Endothelial cell of umbilical vein (primary cell): Measurements from ENCODE around the gene NCK2. TPM values are rescaled to one million over a fixed set of nuclear protein-coding genes. Genes with fewer than 3 reads are reported as not detected.

Source experiments
- BruUV-seq: library from RNA; stranded (reverse); fragments of 400-500 nt; replicated peaks from 2 replicates; lab custom pipeline; 2021; lab: Mats Ljungman, UMichigan
- CTCF ChIA-PET: fragments of 300-600, 350-600 bp; sonication (Branson Sonifier 250); formaldehyde crosslinking; loops from one replicate; lab custom pipeline; 2021; ENCODE audit warnings: antibody characterized with exemption, inconsistent platforms; lab: Charles Lee
- POLR2A ChIA-PET: fragments of 300-600, 350-600 bp; sonication (Branson Sonifier 250); formaldehyde crosslinking; loops from one replicate; lab custom pipeline; 2021; ENCODE audit warnings: antibody characterized with exemption, inconsistent platforms; lab: Charles Lee
- DNase-seq: peaks from one replicate; pipeline ENCODE4 v3.0.0-alpha.2; 2011; ENCODE audit warnings: low read depth, low spot score
- FAIRE-seq: peaks from 2 replicates; lab custom pipeline; 2011; peaks lifted over from hg19 to GRCh38; lab: Jason Lieb, UNC
- H2AFZ ChIP-seq: 2 replicates; pipeline ENCODE4 v1.6.0; 2012; ENCODE audit warnings: low read depth, low read length, control low read depth, inconsistent platforms
- H3K27ac ChIP-seq: 2 replicates; pipeline ENCODE4 v1.5.1; 2011; ENCODE audit warnings: low read depth, mild to moderate bottlenecking, control low read depth, low read length, moderate library complexity; ENCODE audit not compliant: insufficient read depth
- H3K27me3 ChIP-seq, 2 experiments: 2 replicates each; pipeline versions ENCODE4 v1.6.0 to v1.6.1; 2011; ENCODE audit warnings: low read length in 2 of 2, mixed read lengths in 1 of 2; ENCODE audit not compliant: control insufficient read depth in 2 of 2, insufficient read depth in 2 of 2
- H3K36me3 ChIP-seq, 2 experiments: 2 replicates in 1 of 2; 3 replicates in 1 of 2; pipeline ENCODE4 v1.5.1; 2011; ENCODE audit warnings: low read length in 2 of 2, mild to moderate bottlenecking in 1 of 2, moderate library complexity in 1 of 2; ENCODE audit not compliant: control insufficient read depth in 2 of 2, insufficient read depth in 2 of 2; ENCODE audit errors: extremely low read depth in 1 of 2
- H3K4me1 ChIP-seq: 3 replicates; pipeline ENCODE4 v1.5.1; 2011; ENCODE audit warnings: mild to moderate bottlenecking, low read length; ENCODE audit not compliant: control insufficient read depth, insufficient read depth; ENCODE audit errors: extremely low read depth
- H3K4me2 ChIP-seq: 2 replicates; pipeline ENCODE4 v1.6.1; 2011; ENCODE audit warnings: low read length, control low read depth, mixed read lengths; ENCODE audit not compliant: insufficient read depth
- H3K4me3 ChIP-seq, 3 experiments: fragments of 200-600 bp in 1 of 3; sonication (generic), shearing (Covaris generic) in 1 of 3; replicated peaks in 1 of 3; 2 replicates each; pipeline ENCODE4 v1.5.1; 2011 to 2016; ENCODE audit warnings: control low read depth in 3 of 3, low read length in 3 of 3, mild to moderate bottlenecking in 2 of 3, inconsistent platforms in 1 of 3, low read depth in 1 of 3, moderate library complexity in 1 of 3; ENCODE audit not compliant: insufficient read depth in 1 of 3
- H3K79me2 ChIP-seq: 2 replicates; pipeline ENCODE4 v1.6.0; 2012; ENCODE audit warnings: low read length, inconsistent platforms; ENCODE audit not compliant: control insufficient read depth, insufficient read depth
- H3K9ac ChIP-seq: replicated peaks from 2 replicates; pipeline ENCODE3; 2011; ENCODE audit warnings: low read length, control low read depth; ENCODE audit not compliant: insufficient read depth; ENCODE audit errors: extremely low read depth
- H3K9me1 ChIP-seq: replicated peaks from 3 replicates; pipeline ENCODE4 v1.6.0; 2011; ENCODE audit warnings: mild to moderate bottlenecking, low read length; ENCODE audit not compliant: control insufficient read depth, insufficient read depth; ENCODE audit errors: extremely low read depth
- H3K9me3 ChIP-seq: replicated peaks from 2 replicates; pipeline ENCODE4 v1.5.1; 2012; ENCODE audit warnings: low read length, inconsistent platforms; ENCODE audit not compliant: control insufficient read depth, insufficient read depth
- H4K20me1 ChIP-seq: replicated peaks from 2 replicates; pipeline ENCODE3; 2011; ENCODE audit warnings: mild to moderate bottlenecking, low read length; ENCODE audit not compliant: control insufficient read depth, insufficient read depth; ENCODE audit errors: extremely low read depth
- CTCF ChIP-seq, 2 donors: IDR thresholded peaks; 1 replicate in 1 of 2; 2 replicates in 1 of 2; pipeline ENCODE4 v1.5.1; 2011; ENCODE audit warnings: low read length in 2 of 2, mild to moderate bottlenecking in 2 of 2, moderate library complexity in 2 of 2, control low read depth in 1 of 2, inconsistent platforms in 1 of 2, low read depth in 1 of 2; ENCODE audit not compliant: insufficient read depth in 1 of 2; ENCODE audit errors: extremely low read depth in 1 of 2
- EZH2 ChIP-seq: IDR thresholded peaks from 2 replicates; pipeline ENCODE4 v1.6.1; 2012; ENCODE audit warnings: borderline replicate concordance, low read depth, mild to moderate bottlenecking, moderate library complexity, low read length, inconsistent platforms; ENCODE audit not compliant: severe bottlenecking
- GATA2 ChIP-seq: IDR thresholded peaks from 2 replicates; pipeline ENCODE4 v1.7.0; 2011; ENCODE audit warnings: low read depth, mild to moderate bottlenecking, moderate library complexity, mixed read lengths, low read length; ENCODE audit not compliant: insufficient read length, insufficient read depth
- JUN ChIP-seq: IDR thresholded peaks from 2 replicates; pipeline ENCODE4 v1.6.1; 2011; ENCODE audit warnings: borderline replicate concordance, low read depth; ENCODE audit not compliant: insufficient read length, insufficient read depth
- MAX ChIP-seq: IDR thresholded peaks from 2 replicates; pipeline ENCODE4 v1.6.1; 2011; ENCODE audit not compliant: insufficient read depth, insufficient read length
- POLR2A ChIP-seq: IDR thresholded peaks from 2 replicates; pipeline ENCODE4 v1.6.1; 2012; ENCODE audit warnings: low read depth, mild to moderate bottlenecking, control low read depth, low read length
- dilution Hi-C: fragments of 300-500 bp; cut with MboI; formaldehyde crosslinking; loops from one replicate; pipeline ENCODE4 v1.15.0; 2019; ENCODE audit warnings: low sequenced_read_pairs; ENCODE audit not compliant: extremely low pct_ligation_motif_present
- intact Hi-C: fragments of 100-400 bp; cut with micrococcal nuclease; formaldehyde crosslinking; loops from one replicate; pipeline ENCODE4 v1.10.0; 2022
- polyA plus RNA-seq, 4 experiments: library from polyadenylated mRNA; depleted of rRNA in 3 of 4; stranded (reverse) in 3 of 4; unstranded in 1 of 4; fragments of >200 nt; gene quantifications; 2 replicates each; pipeline versions ENCODE4 v1.2.1 to v1.2.3, GENCODE V29; 2011 to 2012; ENCODE audit warnings: missing spikeins in 1 of 4
- total RNA-seq: library from RNA; stranded (reverse); gene quantifications from 2 replicates; pipeline ENCODE4 v1.2.3, GENCODE V29; 2021

Gene NCK2
- total and polyA plus RNA-seq, 2 donors (not counting 3 experiments of a cell fraction or from before 2014, with no cell fraction given), result 23.8 to 39.1 TPM

GRCh38 chr2:105777031-105777482 is 32.3 kb downstream of the NCK2 start:
- Histone ChIP-seq H3K9me3 (no peaks in the 10 kb centered on the region), H3K36me3 (no peaks in the 10 kb centered on the region), H3K79me2 (peaks cover 38% of the 10 kb centered on the region), H4K20me1 (no peaks in the 10 kb centered on the region), H3K9ac (no peak overlapping the region), H3K4me3 (no peak overlapping the region), H3K27me3 (no peaks in the 10 kb centered on the region), H2AFZ (no peak overlapping the region), H3K4me2 (no peak overlapping the region), H3K27ac (no peak overlapping the region), H3K4me1 (peaks cover 2% of the 10 kb centered on the region), H3K9me1 (no peaks in the 10 kb centered on the region)
- dilution Hi-C loops, result no loop called here
- TF ChIP-seq EZH2, result no peak
- TF ChIP-seq JUN, result no peak
- no peak for TF ChIP-seq CTCF (IDR thresholded peaks at IDR 0.05; ENCODE audit: extremely low read depth in 1 of 2, insufficient read depth in 1 of 2, low read depth in 1 of 2, low read length in 2 of 2)
- no peak for TF ChIP-seq POLR2A
- no peak for TF ChIP-seq GATA2
- TF ChIP-seq MAX, result no peak
- ChIA-PET CTCF (no interaction called here), POLR2A (no interaction called here)
- BruUV-seq, result no TSS peak
- DNase-seq (no peak), FAIRE-seq (no peak)
- intact Hi-C loops, result no loop called here
